PFSK-1 (cell line): ENCODE data around the gene OLIG2.

Experiments used
- FOXP2 ChIP-seq: optimal IDR thresholded peaks from 2 replicates; pipeline ENCODE3; 2011; ENCODE audit warnings: borderline replicate concordance, control low read depth, inconsistent platforms; ENCODE audit not compliant: insufficient read depth; ENCODE audit errors: extremely low read length, extremely low read depth
- POLR2AphosphoS5 ChIP-seq: IDR thresholded peaks from 2 replicates; pipeline ENCODE4 v1.6.1; 2012; ENCODE audit warnings: low read depth, mild to moderate bottlenecking, control low read depth, low read length, moderate library complexity
- SIN3A ChIP-seq: IDR thresholded peaks from 2 replicates; pipeline ENCODE4 v1.6.1; 2012; ENCODE audit warnings: mild to moderate bottlenecking, low read length, moderate library complexity, borderline replicate concordance; ENCODE audit not compliant: insufficient read depth
- TAF1 ChIP-seq: IDR thresholded peaks from 2 replicates; pipeline ENCODE4 v1.6.1; 2012; ENCODE audit warnings: low read length, control low read depth, borderline replicate concordance; ENCODE audit not compliant: insufficient read depth
- TF ChIP-seq, protein P1 (sequence below), 2 experiments: IDR thresholded peaks; 2 replicates each; pipeline versions ENCODE4 v1.6.1 to v1.8.0; 2011 to 2012; ENCODE audit warnings: low read depth in 2 of 2, low read length in 2 of 2, control low read depth in 1 of 2, inconsistent platforms in 1 of 2, mild to moderate bottlenecking in 1 of 2, moderate library complexity in 1 of 2; ENCODE audit not compliant: insufficient read depth in 1 of 2

OLIG2 gene

DNA sequence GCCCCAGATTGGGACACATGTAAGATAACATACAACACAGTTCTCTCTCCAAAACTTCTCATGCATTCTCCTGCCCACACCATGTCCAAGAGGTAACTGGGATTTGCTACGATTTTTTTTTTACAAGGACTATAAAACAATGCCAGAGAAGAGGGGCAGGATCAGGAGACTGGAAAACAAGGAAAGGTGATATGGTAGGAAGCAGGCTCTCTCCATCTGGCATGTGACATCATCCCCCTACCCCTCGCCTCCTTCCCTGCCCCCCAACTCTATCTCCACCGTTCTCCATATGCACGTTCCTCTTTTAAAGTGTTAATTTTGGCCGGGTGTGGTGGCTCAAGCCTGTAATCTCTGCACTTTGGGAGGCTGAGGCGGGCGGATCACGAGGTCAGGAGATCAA is 20.7 kb downstream of the OLIG2 start:
- no peak for TF ChIP-seq TAF1
- TF ChIP-seq, protein P1, sequence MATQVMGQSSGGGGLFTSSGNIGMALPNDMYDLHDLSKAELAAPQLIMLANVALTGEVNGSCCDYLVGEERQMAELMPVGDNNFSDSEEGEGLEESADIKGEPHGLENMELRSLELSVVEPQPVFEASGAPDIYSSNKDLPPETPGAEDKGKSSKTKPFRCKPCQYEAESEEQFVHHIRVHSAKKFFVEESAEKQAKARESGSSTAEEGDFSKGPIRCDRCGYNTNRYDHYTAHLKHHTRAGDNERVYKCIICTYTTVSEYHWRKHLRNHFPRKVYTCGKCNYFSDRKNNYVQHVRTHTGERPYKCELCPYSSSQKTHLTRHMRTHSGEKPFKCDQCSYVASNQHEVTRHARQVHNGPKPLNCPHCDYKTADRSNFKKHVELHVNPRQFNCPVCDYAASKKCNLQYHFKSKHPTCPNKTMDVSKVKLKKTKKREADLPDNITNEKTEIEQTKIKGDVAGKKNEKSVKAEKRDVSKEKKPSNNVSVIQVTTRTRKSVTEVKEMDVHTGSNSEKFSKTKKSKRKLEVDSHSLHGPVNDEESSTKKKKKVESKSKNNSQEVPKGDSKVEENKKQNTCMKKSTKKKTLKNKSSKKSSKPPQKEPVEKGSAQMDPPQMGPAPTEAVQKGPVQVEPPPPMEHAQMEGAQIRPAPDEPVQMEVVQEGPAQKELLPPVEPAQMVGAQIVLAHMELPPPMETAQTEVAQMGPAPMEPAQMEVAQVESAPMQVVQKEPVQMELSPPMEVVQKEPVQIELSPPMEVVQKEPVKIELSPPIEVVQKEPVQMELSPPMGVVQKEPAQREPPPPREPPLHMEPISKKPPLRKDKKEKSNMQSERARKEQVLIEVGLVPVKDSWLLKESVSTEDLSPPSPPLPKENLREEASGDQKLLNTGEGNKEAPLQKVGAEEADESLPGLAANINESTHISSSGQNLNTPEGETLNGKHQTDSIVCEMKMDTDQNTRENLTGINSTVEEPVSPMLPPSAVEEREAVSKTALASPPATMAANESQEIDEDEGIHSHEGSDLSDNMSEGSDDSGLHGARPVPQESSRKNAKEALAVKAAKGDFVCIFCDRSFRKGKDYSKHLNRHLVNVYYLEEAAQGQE (IDR thresholded peaks at IDR 0.05; ENCODE audit: insufficient read depth in 1 of 2, low read depth in 2 of 2, low read length in 2 of 2), result no peak
- TF ChIP-seq SIN3A, result no peak
- TF ChIP-seq FOXP2, result no peak
- TF ChIP-seq POLR2AphosphoS5, result no peak

DNA sequence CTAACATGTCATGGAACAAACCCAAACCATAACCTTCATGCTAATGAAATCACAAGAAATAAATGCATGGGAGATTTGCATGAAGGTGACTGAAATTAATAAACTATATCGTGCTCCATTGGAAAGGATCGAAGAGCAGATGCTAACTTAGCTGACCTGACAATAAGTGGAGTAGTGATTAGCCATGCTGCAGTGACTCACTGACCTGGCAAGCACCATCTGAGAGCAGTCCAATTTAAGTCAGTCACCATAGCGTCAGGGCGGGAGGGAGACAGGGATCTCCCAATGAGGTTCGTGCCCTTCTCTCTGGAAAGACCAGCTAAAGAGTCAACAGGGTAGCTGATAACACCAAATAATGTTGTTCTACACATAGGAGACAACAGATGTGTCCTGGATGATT is 21.5 kb downstream of the OLIG2 start:
- TF ChIP-seq, protein P1 (IDR thresholded peaks at IDR 0.05; ENCODE audit: insufficient read depth in 1 of 2, low read depth in 2 of 2, low read length in 2 of 2), result no peak
- TF ChIP-seq POLR2AphosphoS5, result no peak
- TF ChIP-seq FOXP2, result no peak
- no peak for TF ChIP-seq TAF1
- TF ChIP-seq SIN3A, result no peak

DNA sequence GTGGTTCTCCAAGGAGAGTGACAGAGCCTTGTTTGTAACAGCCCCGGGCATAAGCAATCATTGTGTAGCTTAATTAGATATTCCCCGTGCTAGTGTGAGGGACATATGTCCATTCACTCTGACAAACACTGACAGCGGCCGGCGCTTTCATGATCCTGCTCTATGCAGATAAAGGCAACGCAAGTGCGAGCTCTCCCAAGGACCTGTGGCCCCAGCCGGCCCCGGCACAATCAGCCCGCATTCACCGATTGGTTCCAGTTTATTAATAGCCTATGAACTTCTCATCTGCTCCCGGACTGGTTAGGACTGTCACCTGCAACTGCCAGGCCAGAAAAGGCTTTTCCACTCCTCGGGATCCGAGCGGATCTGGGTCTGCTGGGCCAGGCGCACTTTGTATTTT is 26.2 kb downstream of the OLIG2 start:
- TF ChIP-seq, protein P1 (IDR thresholded peaks at IDR 0.05; ENCODE audit: insufficient read depth in 1 of 2, low read depth in 2 of 2, low read length in 2 of 2), result no peak
- TF ChIP-seq FOXP2 (no peak), POLR2AphosphoS5 (no peak), TAF1 (no peak), SIN3A (no peak)

- TF ChIP-seq TAF1 (no peak), FOXP2 (no peak), SIN3A (no peak), POLR2AphosphoS5 (no peak)
- TF ChIP-seq, protein P1 (IDR thresholded peaks at IDR 0.05; ENCODE audit: insufficient read depth in 1 of 2, low read depth in 2 of 2, low read length in 2 of 2), result no peak
Observed at GRCh38 chr21:33053951-33054350, 28.2 kb downstream of the OLIG2 start.

GRCh38 chr21:33055991-33056390 is 30.3 kb downstream of the OLIG2 start:
- TF ChIP-seq FOXP2, result no peak
- TF ChIP-seq, protein P1 (IDR thresholded peaks at IDR 0.05; ENCODE audit: insufficient read depth in 1 of 2, low read depth in 2 of 2, low read length in 2 of 2), result no peak
- no peak for TF ChIP-seq TAF1
- no peak for TF ChIP-seq POLR2AphosphoS5
- TF ChIP-seq SIN3A, result no peak
